HepG2 (cell line): Measurements from ENCODE around the gene SEMA6B. TPM values are rescaled to one million over a fixed set of nuclear protein-coding genes. Genes with fewer than 3 reads are reported as not detected.

Experiments
- ATAC-seq: fragments of 200-7000 bp; cut with Tn5 transposase; 3 replicates; pipeline ENCODE4 v1.9.1; 2020; ENCODE audit warnings: mild to moderate bottlenecking, moderate library complexity
- BruUV-seq: library from RNA; stranded (reverse); fragments of 400-500 nt; replicated peaks from 2 replicates; lab custom pipeline; 2021; lab: Mats Ljungman, UMichigan
- CTCF ChIA-PET: fragments of 300-600 bp; formaldehyde crosslinking; extraction: SDS; loops from one replicate; lab custom pipeline; 2021; ENCODE audit warnings: low total read pairs, inconsistent platforms, low intra/inter-chr PET ratio; lab: Yijun Ruan, JAX
- POLR2A ChIA-PET: fragments of 350-600 bp; sonication (Branson Sonifier 250); formaldehyde crosslinking; loops from one replicate; lab custom pipeline; 2020; ENCODE audit warnings: antibody characterized with exemption, inconsistent platforms; lab: Yijun Ruan, JAX
- DNase-seq: peaks from one replicate; pipeline ENCODE4 v3.0.0-alpha.2; 2015; ENCODE audit warnings: low spot score
- FAIRE-seq: peaks from 3 replicates; lab custom pipeline; 2011; peaks lifted over from hg19 to GRCh38; lab: Jason Lieb, UNC
- H2AFZ ChIP-seq: one replicate; pipeline ENCODE4 v1.6.1; 2011; ENCODE audit warnings: low read length, inconsistent platforms
- H3K27ac ChIP-seq: fragments of 300-600 bp; 3 replicates; pipeline ENCODE4 v1.8.0; 2011; ENCODE audit warnings: mixed run types, mild to moderate bottlenecking, mixed read lengths, low read length, inconsistent platforms; ENCODE audit not compliant: insufficient read depth; ENCODE audit errors: extremely low read length
- H3K27me3 ChIP-seq, 2 experiments: fragments of 200-600 bp in 1 of 2; 2 replicates in 1 of 2; 3 replicates in 1 of 2; pipeline versions ENCODE4 v1.6.0 to v1.8.0; 2011; ENCODE audit warnings: low read length in 2 of 2, mild to moderate bottlenecking in 2 of 2, moderate library complexity in 2 of 2, inconsistent platforms in 1 of 2; ENCODE audit not compliant: insufficient read depth in 2 of 2, control insufficient read depth in 1 of 2
- H3K36me3 ChIP-seq, 2 experiments: fragments of 200-600 bp in 1 of 2; replicated peaks in 1 of 2; 2 replicates in 1 of 2; 3 replicates in 1 of 2; pipeline versions ENCODE4 v1.5.1 to v1.8.0; 2011; ENCODE audit warnings: low read length in 2 of 2, inconsistent platforms in 1 of 2; ENCODE audit not compliant: insufficient read depth in 2 of 2, control insufficient read depth in 1 of 2
- H3K4me1 ChIP-seq: 2 replicates; pipeline ENCODE4 v1.5.1; 2012; ENCODE audit warnings: low read length, inconsistent platforms; ENCODE audit not compliant: insufficient read depth
- H3K4me2 ChIP-seq: 2 replicates; pipeline ENCODE4 v1.6.0; 2011; ENCODE audit warnings: low read depth, low read length, inconsistent platforms
- H3K4me3 ChIP-seq, 3 experiments: fragments of 200-600 bp in 1 of 3; sonication (generic), shearing (Covaris generic) in 1 of 3; replicated peaks in 1 of 3; 2 replicates each; pipeline ENCODE4 v1.5.1; 2011 to 2016; ENCODE audit warnings: low read length in 3 of 3, inconsistent platforms in 2 of 3, low read depth in 2 of 3, mild to moderate bottlenecking in 2 of 3, control low read depth in 1 of 3, mixed read lengths in 1 of 3; ENCODE audit not compliant: insufficient read depth in 1 of 3
- H3K79me2 ChIP-seq: one replicate; pipeline ENCODE4 v1.6.1; 2011; ENCODE audit warnings: low read length, inconsistent platforms; ENCODE audit not compliant: insufficient read depth
- H3K9ac ChIP-seq: 2 replicates; pipeline ENCODE4 v1.6.0; 2011; ENCODE audit warnings: mild to moderate bottlenecking, low read depth, low read length, inconsistent platforms; ENCODE audit not compliant: insufficient read depth
- H3K9me3 ChIP-seq: 2 replicates; pipeline ENCODE4 v1.5.1; 2012; ENCODE audit warnings: mild to moderate bottlenecking, low read length
- H4K20me1 ChIP-seq: 2 replicates; pipeline ENCODE4 v1.6.0; 2011; ENCODE audit warnings: inconsistent platforms, mild to moderate bottlenecking, low read length, moderate library complexity; ENCODE audit not compliant: insufficient read depth
- CCDC6 ChIP-seq: sonication (generic); formaldehyde crosslinking; IDR thresholded peaks from 2 replicates; pipeline ENCODE4 v1.8.1; 2022; ENCODE audit warnings: mild to moderate bottlenecking, missing genetic modification reagents, moderate library complexity
- FOXC1 ChIP-seq: sonication (generic); formaldehyde crosslinking; IDR thresholded peaks from 2 replicates; pipeline ENCODE4 v1.8.0; 2022; ENCODE audit warnings: mild to moderate bottlenecking, missing genetic modification reagents, borderline replicate concordance
- GPN1 ChIP-seq: sonication (generic); formaldehyde crosslinking; IDR thresholded peaks from 2 replicates; pipeline ENCODE4 v1.5.1; 2020; ENCODE audit warnings: missing genetic modification reagents, borderline replicate concordance
- HIVEP1 ChIP-seq: sonication (generic); formaldehyde crosslinking; IDR thresholded peaks from 2 replicates; pipeline ENCODE4 v1.4.0; 2020; ENCODE audit warnings: mild to moderate bottlenecking, missing genetic modification reagents
- KDM6A ChIP-seq: IDR thresholded peaks from 2 replicates; pipeline ENCODE4 v1.6.1; 2016; ENCODE audit warnings: low read depth
- PHF21A ChIP-seq: sonication (generic); formaldehyde crosslinking; IDR thresholded peaks from 2 replicates; pipeline ENCODE4 v1.5.0; 2020; ENCODE audit warnings: mild to moderate bottlenecking, missing genetic modification reagents
- RARA ChIP-seq: IDR thresholded peaks from 2 replicates; pipeline ENCODE4 v1.6.1; 2016; ENCODE audit warnings: missing genetic modification reagents, missing compliant biosample characterization
- SPEN ChIP-seq: sonication (generic); formaldehyde crosslinking; IDR thresholded peaks from 2 replicates; pipeline ENCODE4 v1.5.1; 2020; ENCODE audit warnings: low read depth, mild to moderate bottlenecking, missing genetic modification reagents
- ZKSCAN8 ChIP-seq: IDR thresholded peaks from 2 replicates; pipeline ENCODE4 v1.6.1; 2016; ENCODE audit warnings: borderline replicate concordance, missing genetic modification reagents, missing compliant biosample characterization
- ZNF121 ChIP-seq: sonication (generic); formaldehyde crosslinking; IDR thresholded peaks from 2 replicates; pipeline ENCODE4 v1.5.0; 2020; ENCODE audit warnings: mild to moderate bottlenecking, missing genetic modification reagents
- ZNF34 ChIP-seq: sonication (generic); formaldehyde crosslinking; IDR thresholded peaks from 2 replicates; pipeline ENCODE4 v1.4.0; 2020; ENCODE audit warnings: mild to moderate bottlenecking, missing genetic modification reagents, borderline replicate concordance
- ZNF501 ChIP-seq: sonication (generic); formaldehyde crosslinking; IDR thresholded peaks from 2 replicates; pipeline ENCODE4 v1.5.1; 2020; ENCODE audit warnings: mild to moderate bottlenecking, moderate library complexity, missing genetic modification reagents
- ZNF510 ChIP-seq: sonication (generic); formaldehyde crosslinking; IDR thresholded peaks from 2 replicates; pipeline ENCODE4 v1.4.0; 2020; ENCODE audit warnings: low read depth, mild to moderate bottlenecking, missing genetic modification reagents
- ZNF746 ChIP-seq: sonication (generic); formaldehyde crosslinking; IDR thresholded peaks from 2 replicates; pipeline ENCODE4 v1.8.0; 2022; ENCODE audit warnings: mild to moderate bottlenecking, missing genetic modification reagents
- WGBS: methylation state at CpG from one replicate; pipeline ENCODE4 v1.1.6; 2017; ENCODE audit warnings: low lambda C conversion rate; 5-methylcytosine and 5-hydroxymethylcytosine counted together
- in situ Hi-C: cut with HindIII; loops from 2 replicates; pipeline ENCODE4 v1.10.0; 2017; ENCODE audit warnings: low pct_unique_long_range_greater_than_20kb; ENCODE audit not compliant: extremely low pct_ligation_motif_present
- intact Hi-C: fragments of 100-400 bp; cut with micrococcal nuclease; formaldehyde crosslinking; loops from one replicate; pipeline ENCODE4 v1.10.0; 2022; ENCODE audit not compliant: unreplicated experiment
- polyA plus RNA-seq, 8 experiments: library from polyadenylated mRNA; depleted of rRNA in 3 of 8; stranded (reverse) in 7 of 8; unstranded in 1 of 8; fragments of >200 nt; fragmentation: Illumina TruSeq in 4 of 8; extraction: Trizol in 4 of 8; gene quantifications; 2 replicates each; pipeline versions ENCODE4 v1.2.1 to v1.2.3, GENCODE V29; 2011 to 2016; ENCODE audit warnings: low read depth in 4 of 8, missing spikeins in 1 of 8, mixed read lengths in 1 of 8; ENCODE audit not compliant: insufficient read depth in 1 of 8
- total RNA-seq, 5 experiments: library from RNA; depleted of rRNA; stranded (reverse); fragments of >200 nt; fragmentation: Illumina TruSeq; extraction: Trizol; gene quantifications; 2 replicates each; pipeline ENCODE4 v1.2.3, GENCODE V29; 2016; ENCODE audit warnings: low read depth in 1 of 5
- TF ChIP-seq, protein P1 (sequence below): sonication (generic); formaldehyde crosslinking; IDR thresholded peaks from 2 replicates; pipeline ENCODE4 v1.4.0; 2020; ENCODE audit warnings: low read depth, mild to moderate bottlenecking, missing genetic modification reagents
- TF ChIP-seq, protein P2 (sequence below): sonication (generic); formaldehyde crosslinking; IDR thresholded peaks from 2 replicates; pipeline ENCODE4 v1.4.0; 2020; ENCODE audit warnings: missing genetic modification reagents, borderline replicate concordance
- TF ChIP-seq, protein P3 (sequence below): sonication (generic); formaldehyde crosslinking; IDR thresholded peaks from 2 replicates; pipeline ENCODE4 v1.4.0; 2020; ENCODE audit warnings: missing genetic modification reagents
- TF ChIP-seq, protein P4 (sequence below): IDR thresholded peaks from 2 replicates; pipeline ENCODE4 v1.6.1; 2012; ENCODE audit warnings: inconsistent platforms

The SEMA6B gene
- total and polyA plus RNA-seq, 2 of the 13 experiments (the other 11 are each of a cell fraction or from before 2014, with no cell fraction given): 45.5 to 67.1 TPM

DNA sequence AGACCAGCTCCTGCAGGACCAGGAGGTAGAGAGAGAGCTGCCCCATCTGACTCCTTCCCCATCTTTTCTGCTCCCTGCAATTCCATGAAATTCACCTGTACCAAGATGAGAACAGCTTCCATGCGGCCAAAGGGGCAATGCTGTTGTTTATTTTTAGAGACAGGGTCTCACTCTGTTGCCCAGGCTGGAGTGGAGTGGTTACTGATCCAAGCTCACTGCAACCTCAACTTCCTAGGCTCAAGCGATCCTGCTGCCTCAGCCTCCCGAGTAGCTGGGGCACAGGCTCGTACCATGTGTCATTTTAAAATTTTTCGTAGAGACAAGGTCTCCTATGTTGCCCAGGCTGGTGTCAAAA, 37.6 kb downstream of the SEMA6B start:
- H3K4me2 ChIP-seq: peak overlapping the region; percentile 73
- 13% methylated on average over 5 of the region's 5 CpGs for WGBS

More for the DNA sequence above, 37.6 kb downstream of the SEMA6B start:
- TF ChIP-seq RARA (CRISPR knock-in tag): no peak
- TF ChIP-seq SPEN (CRISPR knock-in tag): no peak
- TF ChIP-seq ZNF34 (CRISPR knock-in tag): 0 out of 2 replicates have a peak, but pooled peaks have one; percentile 40
- no peak for TF ChIP-seq GPN1 (CRISPR knock-in tag)
- TF ChIP-seq, protein P1, sequence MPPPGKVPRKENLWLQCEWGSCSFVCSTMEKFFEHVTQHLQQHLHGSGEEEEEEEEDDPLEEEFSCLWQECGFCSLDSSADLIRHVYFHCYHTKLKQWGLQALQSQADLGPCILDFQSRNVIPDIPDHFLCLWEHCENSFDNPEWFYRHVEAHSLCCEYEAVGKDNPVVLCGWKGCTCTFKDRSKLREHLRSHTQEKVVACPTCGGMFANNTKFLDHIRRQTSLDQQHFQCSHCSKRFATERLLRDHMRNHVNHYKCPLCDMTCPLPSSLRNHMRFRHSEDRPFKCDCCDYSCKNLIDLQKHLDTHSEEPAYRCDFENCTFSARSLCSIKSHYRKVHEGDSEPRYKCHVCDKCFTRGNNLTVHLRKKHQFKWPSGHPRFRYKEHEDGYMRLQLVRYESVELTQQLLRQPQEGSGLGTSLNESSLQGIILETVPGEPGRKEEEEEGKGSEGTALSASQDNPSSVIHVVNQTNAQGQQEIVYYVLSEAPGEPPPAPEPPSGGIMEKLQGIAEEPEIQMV: 0 out of 2 replicates have a peak, but pooled peaks have one; percentile 11
- TF ChIP-seq, protein P2, sequence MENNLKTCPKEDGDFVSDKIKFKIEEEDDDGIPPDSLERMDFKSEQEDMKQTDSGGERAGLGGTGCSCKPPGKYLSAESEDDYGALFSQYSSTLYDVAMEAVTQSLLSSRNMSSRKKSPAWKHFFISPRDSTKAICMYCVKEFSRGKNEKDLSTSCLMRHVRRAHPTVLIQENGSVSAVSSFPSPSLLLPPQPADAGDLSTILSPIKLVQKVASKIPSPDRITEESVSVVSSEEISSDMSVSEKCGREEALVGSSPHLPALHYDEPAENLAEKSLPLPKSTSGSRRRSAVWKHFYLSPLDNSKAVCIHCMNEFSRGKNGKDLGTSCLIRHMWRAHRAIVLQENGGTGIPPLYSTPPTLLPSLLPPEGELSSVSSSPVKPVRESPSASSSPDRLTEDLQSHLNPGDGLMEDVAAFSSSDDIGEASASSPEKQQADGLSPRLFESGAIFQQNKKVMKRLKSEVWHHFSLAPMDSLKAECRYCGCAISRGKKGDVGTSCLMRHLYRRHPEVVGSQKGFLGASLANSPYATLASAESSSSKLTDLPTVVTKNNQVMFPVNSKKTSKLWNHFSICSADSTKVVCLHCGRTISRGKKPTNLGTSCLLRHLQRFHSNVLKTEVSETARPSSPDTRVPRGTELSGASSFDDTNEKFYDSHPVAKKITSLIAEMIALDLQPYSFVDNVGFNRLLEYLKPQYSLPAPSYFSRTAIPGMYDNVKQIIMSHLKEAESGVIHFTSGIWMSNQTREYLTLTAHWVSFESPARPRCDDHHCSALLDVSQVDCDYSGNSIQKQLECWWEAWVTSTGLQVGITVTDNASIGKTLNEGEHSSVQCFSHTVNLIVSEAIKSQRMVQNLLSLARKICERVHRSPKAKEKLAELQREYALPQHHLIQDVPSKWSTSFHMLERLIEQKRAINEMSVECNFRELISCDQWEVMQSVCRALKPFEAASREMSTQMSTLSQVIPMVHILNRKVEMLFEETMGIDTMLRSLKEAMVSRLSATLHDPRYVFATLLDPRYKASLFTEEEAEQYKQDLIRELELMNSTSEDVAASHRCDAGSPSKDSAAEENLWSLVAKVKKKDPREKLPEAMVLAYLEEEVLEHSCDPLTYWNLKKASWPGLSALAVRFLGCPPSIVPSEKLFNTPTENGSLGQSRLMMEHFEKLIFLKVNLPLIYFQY (CRISPR knock-in tag): no peak
- 0 out of 2 replicates have a peak, but pooled peaks have one; percentile 0 for TF ChIP-seq KDM6A (CRISPR knock-in tag)
- TF ChIP-seq HIVEP1: 0 out of 2 replicates have a peak, but pooled peaks have one; percentile 17
- 0 out of 2 replicates have a peak, but pooled peaks have one; percentile 8 for TF ChIP-seq PHF21A (CRISPR knock-in tag)
- TF ChIP-seq, protein P3, sequence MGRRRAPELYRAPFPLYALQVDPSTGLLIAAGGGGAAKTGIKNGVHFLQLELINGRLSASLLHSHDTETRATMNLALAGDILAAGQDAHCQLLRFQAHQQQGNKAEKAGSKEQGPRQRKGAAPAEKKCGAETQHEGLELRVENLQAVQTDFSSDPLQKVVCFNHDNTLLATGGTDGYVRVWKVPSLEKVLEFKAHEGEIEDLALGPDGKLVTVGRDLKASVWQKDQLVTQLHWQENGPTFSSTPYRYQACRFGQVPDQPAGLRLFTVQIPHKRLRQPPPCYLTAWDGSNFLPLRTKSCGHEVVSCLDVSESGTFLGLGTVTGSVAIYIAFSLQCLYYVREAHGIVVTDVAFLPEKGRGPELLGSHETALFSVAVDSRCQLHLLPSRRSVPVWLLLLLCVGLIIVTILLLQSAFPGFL (CRISPR knock-in tag): no peak
- TF ChIP-seq FOXC1 (CRISPR knock-in tag): no peak
- peak; percentile 90 for TF ChIP-seq ZNF121 (CRISPR knock-in tag)
- TF ChIP-seq, protein P4, sequence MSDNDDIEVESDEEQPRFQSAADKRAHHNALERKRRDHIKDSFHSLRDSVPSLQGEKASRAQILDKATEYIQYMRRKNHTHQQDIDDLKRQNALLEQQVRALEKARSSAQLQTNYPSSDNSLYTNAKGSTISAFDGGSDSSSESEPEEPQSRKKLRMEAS: peak; percentile 2; the same call in 1 of the 2 replicates
- no peak; the same call in 1 of the 2 replicates for TF ChIP-seq ZNF501 (CRISPR knock-in tag)
- TF ChIP-seq ZNF746 (CRISPR knock-in tag): 0 out of 2 replicates have a peak, but pooled peaks have one; percentile 7
- TF ChIP-seq ZKSCAN8 (CRISPR knock-in tag): no peak
- TF ChIP-seq ZNF510: 0 out of 2 replicates have a peak, but pooled peaks have one; percentile 0
- TF ChIP-seq CCDC6 (CRISPR knock-in tag): 0 out of 2 replicates have a peak, but pooled peaks have one; percentile 10
- FAIRE-seq (no peak), ATAC-seq (no peak), DNase-seq (no peak)
- Histone ChIP-seq H4K20me1 (no peaks in the 10 kb centered on the region), H3K36me3 (no peaks in the 10 kb centered on the region), H3K4me1 (peaks cover 67% of the 10 kb centered on the region), H3K9ac (peak overlapping the region; percentile 50), H2AFZ (no peak overlapping the region), H3K4me3 (peak overlapping the region; percentile 1 to 58 (median 15); a peak in 4 of 6 replicates), H3K79me2 (no peaks in the 10 kb centered on the region), H3K9me3 (no peaks in the 10 kb centered on the region), H3K27ac (peak overlapping the region; percentile 57), H3K27me3 (no peaks in the 10 kb centered on the region)
- BruUV-seq: no TSS peak
- intact Hi-C loops (no loop called here), in situ Hi-C loops (no loop called here)
- CTCF ChIA-PET: no interaction called here
- POLR2A ChIA-PET: interaction anchor here (1.1 to 1.6 kb wide), 4 partner anchors 13 to 179 kb away, joined by 4 to 15 read pairs (median 8); partner anchors contain the start of genes HDGFL2, LRG1 and PLIN5
